GM18951 (cell line): Measurements from ENCODE around the gene THNSL1.

ENCODE experiments used
- POLR2A ChIP-seq: IDR thresholded peaks from 4 replicates; pipeline ENCODE4 v1.6.1; 2011; ENCODE audit warnings: mild to moderate bottlenecking; ENCODE audit not compliant: insufficient read length, insufficient read depth; ENCODE audit errors: extremely low read depth
- in situ Hi-C: fragments of 300-500 bp; cut with MboI; formaldehyde crosslinking; loops from one replicate; pipeline ENCODE4 v1.12.0; 2022; ENCODE audit warnings: low sequenced_read_pairs, mixed read lengths, inconsistent platforms; ENCODE audit not compliant: unreplicated experiment

THNSL1 gene

GRCh38 chr10:25017661-25018060 is 1.2 kb downstream of the THNSL1 start:
- TF ChIP-seq POLR2A, result no peak
- in situ Hi-C loops, result no loop called here

- TF ChIP-seq POLR2A, result no peak
- in situ Hi-C loops, result no loop called here
Measured at GRCh38 chr10:25018703-25019102, 2.3 kb downstream of the THNSL1 start.

GRCh38 chr10:25023278-25023677 is 6.9 kb downstream of the THNSL1 start:
- TF ChIP-seq POLR2A, result no peak
- in situ Hi-C loops, result no loop called here

DNA sequence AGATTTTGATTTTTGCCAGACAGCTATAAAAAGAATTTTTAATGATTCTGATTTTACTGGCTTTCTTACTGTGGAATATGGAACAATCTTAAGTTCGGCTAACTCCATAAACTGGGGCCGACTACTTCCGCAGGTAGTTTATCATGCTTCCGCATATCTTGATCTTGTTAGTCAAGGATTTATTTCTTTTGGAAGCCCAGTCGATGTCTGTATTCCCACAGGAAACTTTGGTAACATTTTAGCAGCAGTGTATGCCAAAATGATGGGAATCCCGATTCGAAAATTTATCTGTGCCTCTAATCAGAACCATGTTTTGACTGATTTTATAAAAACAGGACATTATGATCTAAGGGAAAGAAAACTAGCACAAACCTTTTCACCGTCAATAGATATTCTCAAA is 8.1 kb downstream of the THNSL1 start:
- in situ Hi-C loops, result no loop called here
- TF ChIP-seq POLR2A, result no peak

GRCh38 chr10:25026463-25026862 is 10.1 kb downstream of the THNSL1 start:
- TF ChIP-seq POLR2A, result no peak
- in situ Hi-C loops, result no loop called here

DNA sequence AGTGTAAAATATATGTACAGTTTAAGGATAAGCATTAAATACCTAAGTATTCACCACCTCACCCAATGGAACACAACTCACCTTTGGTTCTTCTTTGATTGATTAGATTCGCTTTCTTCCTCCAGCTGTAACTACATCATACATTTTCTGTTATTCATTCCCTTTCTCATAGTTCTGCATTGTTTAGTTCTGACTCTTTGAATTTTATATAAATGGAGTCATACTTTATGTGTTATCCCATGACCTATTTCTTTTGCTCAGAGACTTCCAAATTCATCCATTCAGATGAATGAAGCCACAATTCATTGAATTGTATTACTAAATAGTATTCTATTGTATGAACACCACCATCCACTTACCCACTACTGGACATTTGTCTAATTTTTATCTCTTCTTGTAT is 12.3 kb downstream of the THNSL1 start:
- in situ Hi-C loops, result no loop called here
- TF ChIP-seq POLR2A, result no peak

- no peak for TF ChIP-seq POLR2A
Measured at GRCh38 chr10:25029519-25029918, 13.1 kb downstream of the THNSL1 start.

DNA sequence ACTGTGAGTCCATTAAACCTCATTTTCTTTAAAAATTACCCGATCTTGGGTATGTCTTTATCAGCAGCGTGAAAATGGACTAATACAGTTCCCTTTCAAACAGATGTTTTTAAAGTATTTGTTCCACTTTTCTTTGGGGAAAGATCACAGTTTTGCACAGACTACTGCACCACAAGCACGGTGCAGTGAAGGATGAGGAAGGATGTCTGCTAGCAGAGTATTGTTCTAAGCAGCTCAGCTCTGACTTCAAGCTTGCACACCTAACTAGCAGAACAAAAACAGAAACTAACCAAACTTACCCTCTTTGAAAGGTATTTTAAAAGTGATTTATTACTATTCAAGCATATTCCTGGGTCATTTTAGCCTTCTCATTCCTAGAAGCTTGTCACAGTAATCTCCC is 20.0 kb downstream of the THNSL1 start:
- in situ Hi-C loops, result no loop called here
- TF ChIP-seq POLR2A, result no peak

More at GRCh38 chr10:25029519-25029918, 13.1 kb downstream of the THNSL1 start:
- in situ Hi-C loops, result no loop called here

DNA sequence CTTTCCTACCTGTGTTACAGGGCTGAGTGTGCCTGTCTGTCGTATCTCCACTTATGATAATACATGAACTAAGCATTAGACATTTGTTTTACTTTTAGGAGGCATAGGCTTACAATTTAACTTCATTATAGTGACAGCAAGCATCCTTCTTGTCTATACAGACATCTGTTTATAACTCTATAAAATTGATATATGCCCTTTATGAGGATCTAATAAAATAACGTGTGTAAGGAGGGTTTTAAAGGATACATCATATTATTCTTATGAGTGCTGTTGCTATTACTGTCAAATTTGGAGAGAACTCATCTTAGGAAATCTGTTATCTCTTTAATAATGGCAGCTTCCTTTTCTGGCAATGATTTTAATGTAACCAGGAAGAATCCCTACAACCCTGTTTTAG is 21.9 kb downstream of the THNSL1 start:
- no peak for TF ChIP-seq POLR2A
- in situ Hi-C loops, result no loop called here

- TF ChIP-seq POLR2A, result no peak
- in situ Hi-C loops, result no loop called here
Measured at GRCh38 chr10:25039531-25039930, 23.1 kb downstream of the THNSL1 start.

DNA sequence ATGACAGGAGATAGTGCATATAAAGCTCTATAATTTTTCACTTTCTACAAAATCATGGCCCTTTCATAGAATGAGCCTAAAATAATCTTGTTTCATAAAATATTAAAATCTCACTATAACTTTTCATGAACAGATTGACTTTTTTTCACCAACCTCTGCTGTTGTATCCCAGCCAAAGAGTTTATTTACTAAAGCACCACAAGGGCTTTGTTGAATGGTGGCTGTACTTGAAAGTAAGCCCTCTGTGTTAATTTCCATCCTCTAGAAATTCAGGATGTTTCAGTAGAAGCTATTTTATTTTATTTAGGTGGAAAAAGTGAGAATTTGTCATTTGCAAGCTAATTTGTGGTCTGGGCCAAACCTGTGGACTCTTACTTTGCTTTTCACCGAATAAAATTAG is 30.2 kb downstream of the THNSL1 start:
- in situ Hi-C loops, result no loop called here
- TF ChIP-seq POLR2A, result no peak

GRCh38 chr10:25047088-25047487 is 30.7 kb downstream of the THNSL1 start:
- in situ Hi-C loops, result no loop called here
- no peak for TF ChIP-seq POLR2A

- no peak for TF ChIP-seq POLR2A
- in situ Hi-C loops, result no loop called here
Measured at GRCh38 chr10:25047591-25048301, 31.3 kb downstream of the THNSL1 start.

DNA sequence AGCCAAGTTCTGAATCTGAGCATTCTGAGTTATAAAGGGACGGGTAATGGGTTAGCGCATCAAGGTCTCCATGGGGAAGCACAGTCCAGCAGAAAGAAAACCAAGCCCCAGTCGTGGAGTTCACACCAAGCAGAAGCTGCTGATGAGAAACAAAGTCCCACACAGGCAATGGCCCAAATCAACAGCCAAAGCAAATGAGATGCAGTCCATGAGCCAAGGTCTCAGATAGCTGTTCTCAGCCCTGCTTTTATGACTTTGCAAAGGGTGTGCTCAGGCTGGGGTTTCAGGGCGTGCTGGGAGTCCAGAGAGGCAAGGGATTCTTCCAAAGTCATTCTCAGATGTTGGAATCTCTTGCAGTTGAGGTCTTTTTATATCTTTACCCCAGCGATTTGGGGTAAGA is 32.0 kb downstream of the THNSL1 start:
- no peak for TF ChIP-seq POLR2A
- in situ Hi-C loops, result no loop called here

- no peak for TF ChIP-seq POLR2A
- in situ Hi-C loops, result no loop called here
Measured at GRCh38 chr10:25049966-25050365, 33.6 kb downstream of the THNSL1 start.
